ENCODE results near the gene SERINC5.
"Not testable (repeated sequence)": the region's sequence is repeated elsewhere in the genome, so short reads cannot be mapped to it uniquely, and the experiment has no call there.

The SERINC5 gene

GRCh38 chr5:80255811-80256712 lies at the start of gene SERINC5:
SERINC5 (minus strand) TSS chr5:80256048; CDS start chr5:80255922, 126 bp downstream.
- peak; percentile 90 for DNase-seq

GRCh38 chr5:80302636-80303035 lies 46.8 kb upstream of the SERINC5 start:
- DNase-seq, result no peak

- not testable (repeated sequence) for DNase-seq
Observed at GRCh38 chr5:80301342-80301741, 45.5 kb upstream of the SERINC5 start.

- not testable (repeated sequence) for DNase-seq
Observed at GRCh38 chr5:80300796-80301195, 44.9 kb upstream of the SERINC5 start.

- no peak for DNase-seq
Observed at GRCh38 chr5:80300125-80300524, 44.3 kb upstream of the SERINC5 start.

- no peak for DNase-seq
Observed at GRCh38 chr5:80299601-80300000, 43.8 kb upstream of the SERINC5 start.

GRCh38 chr5:80296121-80296520 lies 40.3 kb upstream of the SERINC5 start:
- no peak for DNase-seq

GRCh38 chr5:80291761-80292160 lies 35.9 kb upstream of the SERINC5 start:
- DNase-seq, result no peak

- no peak for DNase-seq
Observed at GRCh38 chr5:80289320-80289719, 33.5 kb upstream of the SERINC5 start.

- DNase-seq, result no peak
Observed at GRCh38 chr5:80288177-80288576, 32.3 kb upstream of the SERINC5 start.

GRCh38 chr5:80284720-80285119 lies 28.9 kb upstream of the SERINC5 start:
- DNase-seq, result peak; percentile 18

GRCh38 chr5:80283360-80283759 lies 27.5 kb upstream of the SERINC5 start:
- DNase-seq, result peak; percentile 25

- no peak for DNase-seq
Observed at GRCh38 chr5:80282054-80282453, 26.2 kb upstream of the SERINC5 start.

GRCh38 chr5:80277191-80277590 lies 21.3 kb upstream of the SERINC5 start:
- no peak for DNase-seq

- no peak for DNase-seq
Observed at GRCh38 chr5:80276186-80276585, 20.3 kb upstream of the SERINC5 start.

- DNase-seq, result peak; percentile 28
Observed at GRCh38 chr5:80275347-80275746, 19.5 kb upstream of the SERINC5 start.

GRCh38 chr5:80270543-80270942 lies 14.7 kb upstream of the SERINC5 start:
- DNase-seq, result not testable (repeated sequence)

- peak; percentile 25 for DNase-seq
Observed at GRCh38 chr5:80269991-80270438, 14.2 kb upstream of the SERINC5 start.

GRCh38 chr5:80268916-80269315 lies 13.1 kb upstream of the SERINC5 start:
- DNase-seq, result peak; percentile 33

- DNase-seq, result no peak
Observed at GRCh38 chr5:80266566-80266965, 10.7 kb upstream of the SERINC5 start.

GRCh38 chr5:80260461-80260860 lies 4.6 kb upstream of the SERINC5 start:
- no peak for DNase-seq

- no peak for DNase-seq
Observed at GRCh38 chr5:80259511-80260203, 3.8 kb upstream of the SERINC5 start.

GRCh38 chr5:80255431-80255810 lies 427 bp downstream of the SERINC5 start:
- DNase-seq, result peak; percentile 52

All from activated CD4-positive, alpha-beta T cell treated with anti-CD3 and anti-CD28 coated beads, Interleukin-2, amount 50 U/mL, for 16 hours (primary cell).